ENCODE results near the gene NPPA. TPM values are rescaled to one million over a fixed set of nuclear protein-coding genes. Genes with fewer than 3 reads are reported as not detected.

NPPA gene
- polyA plus RNA-seq, 1 of the 3 experiments (the other 2 are of a cell fraction): not detected

DNA sequence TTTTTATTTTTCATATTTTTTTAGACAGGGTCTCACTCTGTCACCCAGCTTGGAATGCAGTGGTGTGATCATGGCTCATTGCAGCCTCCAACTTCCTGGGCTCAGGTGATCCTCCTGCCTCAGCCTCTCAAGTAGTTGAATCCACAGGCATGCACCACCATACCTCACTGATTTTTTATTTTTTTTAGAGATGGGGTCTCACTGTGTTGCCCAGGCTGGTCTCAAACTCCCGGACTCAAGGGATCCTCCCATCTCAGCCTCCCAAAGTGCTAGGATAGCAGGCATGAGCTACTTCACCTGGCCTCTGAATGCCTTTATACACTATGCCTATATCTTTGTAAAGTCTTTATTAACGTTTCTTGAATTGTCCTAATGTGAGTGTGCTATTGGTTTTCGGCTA lies 21.5 kb upstream of the NPPA start:
- Histone ChIP-seq H3K27me3 (ENCODE audit: insufficient read depth) (0 out of 2 replicates have a peak, but pooled peaks cover 12% of the 10 kb centered on the region), H3K4me2 (no peak overlapping the region), H3F3A (replicated peaks; ENCODE audit: insufficient read depth) (no peaks in the 10 kb centered on the region), H4K20me1 (ENCODE audit: insufficient read depth) (no peaks in the 10 kb centered on the region), H3K4me3 (ENCODE audit: low read depth in 2 of 2, low read length in 1 of 2) (no peak overlapping the region), H2AFZ (ENCODE audit: low read depth) (no peak overlapping the region), H3K79me2 (ENCODE audit: insufficient read depth) (no peaks in the 10 kb centered on the region), H3K9ac (no peak overlapping the region), H3K36me3 (replicated peaks in 1 of 2; ENCODE audit: control insufficient read depth in 1 of 2, insufficient read depth in 2 of 2, low read length in 1 of 2) (no peaks in the 10 kb centered on the region), H3K9me2 (no peaks in the 10 kb centered on the region), H3K4me1 (ENCODE audit: control insufficient read depth in 1 of 2, insufficient read depth in 2 of 2, low read depth in 1 of 2, low read length in 1 of 2) (peaks cover 0 to 4% of the 10 kb centered on the region in 2 experiments; a peak in 1 of 4 replicates), H3K27ac (ENCODE audit: low read depth in 2 of 2, low read length in 1 of 2) (no peak overlapping the region), H3K9me3 (no peaks in the 10 kb centered on the region)
- no peak for DNase-seq
- ChIA-PET CTCF (interaction anchor here (1.4 to 1.5 kb wide), 3 partner anchors 23 to 31 kb away, joined by 4 to 6 read pairs (median 4); no protein-coding TSS in a partner anchor), POLR2A (interaction anchor here (1.1 kb wide), 1 partner anchor 39 kb away, joined by 3 read pairs; no protein-coding TSS in a partner anchor)
- WGBS (ENCODE audit: low lambda C conversion rate): 41% methylated on average over 3 of the region's 3 CpGs
- TF ChIP-seq, protein P1, sequence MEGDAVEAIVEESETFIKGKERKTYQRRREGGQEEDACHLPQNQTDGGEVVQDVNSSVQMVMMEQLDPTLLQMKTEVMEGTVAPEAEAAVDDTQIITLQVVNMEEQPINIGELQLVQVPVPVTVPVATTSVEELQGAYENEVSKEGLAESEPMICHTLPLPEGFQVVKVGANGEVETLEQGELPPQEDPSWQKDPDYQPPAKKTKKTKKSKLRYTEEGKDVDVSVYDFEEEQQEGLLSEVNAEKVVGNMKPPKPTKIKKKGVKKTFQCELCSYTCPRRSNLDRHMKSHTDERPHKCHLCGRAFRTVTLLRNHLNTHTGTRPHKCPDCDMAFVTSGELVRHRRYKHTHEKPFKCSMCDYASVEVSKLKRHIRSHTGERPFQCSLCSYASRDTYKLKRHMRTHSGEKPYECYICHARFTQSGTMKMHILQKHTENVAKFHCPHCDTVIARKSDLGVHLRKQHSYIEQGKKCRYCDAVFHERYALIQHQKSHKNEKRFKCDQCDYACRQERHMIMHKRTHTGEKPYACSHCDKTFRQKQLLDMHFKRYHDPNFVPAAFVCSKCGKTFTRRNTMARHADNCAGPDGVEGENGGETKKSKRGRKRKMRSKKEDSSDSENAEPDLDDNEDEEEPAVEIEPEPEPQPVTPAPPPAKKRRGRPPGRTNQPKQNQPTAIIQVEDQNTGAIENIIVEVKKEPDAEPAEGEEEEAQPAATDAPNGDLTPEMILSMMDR (IDR thresholded peaks at IDR 0.05): no peak
- TF ChIP-seq TEAD4 (IDR thresholded peaks at IDR 0.05; ENCODE audit: borderline replicate concordance, insufficient read depth): no peak
- no peak for TF ChIP-seq GATA2 (CRISPR knock-in tag; IDR thresholded peaks at IDR 0.05)
- TF ChIP-seq GABPA (IDR thresholded peaks at IDR 0.05; ENCODE audit: low read depth): no peak
- TF ChIP-seq NFIC (IDR thresholded peaks at IDR 0.05; ENCODE audit: borderline replicate concordance): no peak
- TF ChIP-seq, protein P2, sequence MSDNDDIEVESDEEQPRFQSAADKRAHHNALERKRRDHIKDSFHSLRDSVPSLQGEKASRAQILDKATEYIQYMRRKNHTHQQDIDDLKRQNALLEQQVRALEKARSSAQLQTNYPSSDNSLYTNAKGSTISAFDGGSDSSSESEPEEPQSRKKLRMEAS (IDR thresholded peaks at IDR 0.05; ENCODE audit: low read depth): no peak
- TF ChIP-seq NRF1 (IDR thresholded peaks at IDR 0.05; ENCODE audit: low read depth, low read length): no peak
- TF ChIP-seq SMC3 (IDR thresholded peaks at IDR 0.05; ENCODE audit: low read depth, low read length): no peak
- TF ChIP-seq, protein P3, sequence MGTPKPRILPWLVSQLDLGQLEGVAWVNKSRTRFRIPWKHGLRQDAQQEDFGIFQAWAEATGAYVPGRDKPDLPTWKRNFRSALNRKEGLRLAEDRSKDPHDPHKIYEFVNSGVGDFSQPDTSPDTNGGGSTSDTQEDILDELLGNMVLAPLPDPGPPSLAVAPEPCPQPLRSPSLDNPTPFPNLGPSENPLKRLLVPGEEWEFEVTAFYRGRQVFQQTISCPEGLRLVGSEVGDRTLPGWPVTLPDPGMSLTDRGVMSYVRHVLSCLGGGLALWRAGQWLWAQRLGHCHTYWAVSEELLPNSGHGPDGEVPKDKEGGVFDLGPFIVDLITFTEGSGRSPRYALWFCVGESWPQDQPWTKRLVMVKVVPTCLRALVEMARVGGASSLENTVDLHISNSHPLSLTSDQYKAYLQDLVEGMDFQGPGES (IDR thresholded peaks at IDR 0.05; ENCODE audit: low read depth, low read length): no peak
- TF ChIP-seq EP300 (IDR thresholded peaks at IDR 0.05; ENCODE audit: borderline replicate concordance in 1 of 2, low read depth in 1 of 2, low read length in 1 of 2): no peak
- TF ChIP-seq RFX5 (IDR thresholded peaks at IDR 0.05; ENCODE audit: low read length): no peak
- no peak for TF ChIP-seq RAD21 (IDR thresholded peaks at IDR 0.05; ENCODE audit: low read length)
- TF ChIP-seq, protein P4, sequence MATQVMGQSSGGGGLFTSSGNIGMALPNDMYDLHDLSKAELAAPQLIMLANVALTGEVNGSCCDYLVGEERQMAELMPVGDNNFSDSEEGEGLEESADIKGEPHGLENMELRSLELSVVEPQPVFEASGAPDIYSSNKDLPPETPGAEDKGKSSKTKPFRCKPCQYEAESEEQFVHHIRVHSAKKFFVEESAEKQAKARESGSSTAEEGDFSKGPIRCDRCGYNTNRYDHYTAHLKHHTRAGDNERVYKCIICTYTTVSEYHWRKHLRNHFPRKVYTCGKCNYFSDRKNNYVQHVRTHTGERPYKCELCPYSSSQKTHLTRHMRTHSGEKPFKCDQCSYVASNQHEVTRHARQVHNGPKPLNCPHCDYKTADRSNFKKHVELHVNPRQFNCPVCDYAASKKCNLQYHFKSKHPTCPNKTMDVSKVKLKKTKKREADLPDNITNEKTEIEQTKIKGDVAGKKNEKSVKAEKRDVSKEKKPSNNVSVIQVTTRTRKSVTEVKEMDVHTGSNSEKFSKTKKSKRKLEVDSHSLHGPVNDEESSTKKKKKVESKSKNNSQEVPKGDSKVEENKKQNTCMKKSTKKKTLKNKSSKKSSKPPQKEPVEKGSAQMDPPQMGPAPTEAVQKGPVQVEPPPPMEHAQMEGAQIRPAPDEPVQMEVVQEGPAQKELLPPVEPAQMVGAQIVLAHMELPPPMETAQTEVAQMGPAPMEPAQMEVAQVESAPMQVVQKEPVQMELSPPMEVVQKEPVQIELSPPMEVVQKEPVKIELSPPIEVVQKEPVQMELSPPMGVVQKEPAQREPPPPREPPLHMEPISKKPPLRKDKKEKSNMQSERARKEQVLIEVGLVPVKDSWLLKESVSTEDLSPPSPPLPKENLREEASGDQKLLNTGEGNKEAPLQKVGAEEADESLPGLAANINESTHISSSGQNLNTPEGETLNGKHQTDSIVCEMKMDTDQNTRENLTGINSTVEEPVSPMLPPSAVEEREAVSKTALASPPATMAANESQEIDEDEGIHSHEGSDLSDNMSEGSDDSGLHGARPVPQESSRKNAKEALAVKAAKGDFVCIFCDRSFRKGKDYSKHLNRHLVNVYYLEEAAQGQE (IDR thresholded peaks at IDR 0.05; ENCODE audit: low read depth, low read length): no peak
- TF ChIP-seq, protein P5, sequence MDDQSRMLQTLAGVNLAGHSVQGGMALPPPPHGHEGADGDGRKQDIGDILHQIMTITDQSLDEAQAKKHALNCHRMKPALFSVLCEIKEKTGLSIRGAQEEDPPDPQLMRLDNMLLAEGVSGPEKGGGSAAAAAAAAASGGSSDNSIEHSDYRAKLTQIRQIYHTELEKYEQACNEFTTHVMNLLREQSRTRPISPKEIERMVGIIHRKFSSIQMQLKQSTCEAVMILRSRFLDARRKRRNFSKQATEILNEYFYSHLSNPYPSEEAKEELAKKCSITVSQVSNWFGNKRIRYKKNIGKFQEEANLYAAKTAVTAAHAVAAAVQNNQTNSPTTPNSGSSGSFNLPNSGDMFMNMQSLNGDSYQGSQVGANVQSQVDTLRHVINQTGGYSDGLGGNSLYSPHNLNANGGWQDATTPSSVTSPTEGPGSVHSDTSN (IDR thresholded peaks at IDR 0.05): no peak

Measured in SK-N-SH (cell line).